Ovary (tissue), 9 donors: ENCODE results near the gene ARMC10. TPM values are rescaled to one million over a fixed set of nuclear protein-coding genes. Genes with fewer than 3 reads are reported as not detected.
A peak's percentile ranks its signal among the peaks of the same experiment; 100 is the strongest.

Experiments
- DNase-seq, 5 donors: peaks; one replicate each; pipeline ENCODE4 v3.0.0-alpha.2; 2019 to 2020
- H3K27ac ChIP-seq, 2 donors: fragments of 200-600 bp; one replicate each; pipeline versions ENCODE4 v1.5.1 to v1.8.0; 2019 to 2022
- H3K27me3 ChIP-seq: fragments of 200-600 bp; one replicate; pipeline ENCODE4 v1.8.0; 2022
- H3K36me3 ChIP-seq: fragments of 200-600 bp; sonication (generic); one replicate; pipeline ENCODE4 v1.5.1; 2019
- H3K4me1 ChIP-seq: one replicate; pipeline ENCODE4 v1.8.1; 2013; ENCODE audit warnings: mild to moderate bottlenecking, moderate library complexity; ENCODE audit not compliant: insufficient read depth
- H3K4me3 ChIP-seq: fragments of 200-600 bp; sonication (generic); one replicate; pipeline ENCODE4 v1.5.1; 2017
- H3K9me3 ChIP-seq, 2 donors: fragments of 200-600 bp in 1 of 2; sonication (generic) in 1 of 2; one replicate each; pipeline versions ENCODE4 v1.5.1 to v1.8.1; 2013 to 2019; ENCODE audit warnings: mild to moderate bottlenecking in 1 of 2, moderate library complexity in 1 of 2
- CTCF ChIP-seq, 3 donors: fragments of 450-650 bp in 2 of 3; fragments of 200-600 bp in 1 of 3; IDR thresholded peaks; one replicate each; pipeline versions ENCODE4 v1.5.1 to v1.8.0; 2016 to 2022; ENCODE audit warnings: antibody characterized with exemption in 3 of 3, mild to moderate bottlenecking in 1 of 3
- EP300 ChIP-seq: sonication (generic); formaldehyde crosslinking; IDR thresholded peaks from one replicate; pipeline ENCODE4 v1.6.1; 2017; ENCODE audit warnings: antibody characterized with exemption
- POLR2A ChIP-seq: fragments of 450-650 bp; IDR thresholded peaks from one replicate; pipeline ENCODE4 v1.6.1; 2017; ENCODE audit warnings: antibody characterized with exemption, mild to moderate bottlenecking, moderate library complexity
- WGBS, 3 donors: extraction: QIAGEN DNeasy Blood & Tissue Kit in 1 of 3; methylation state at CpG; one replicate each; pipeline versions ENCODE4 v1.1.5 to v1.1.7; 2013 to 2017; 5-methylcytosine and 5-hydroxymethylcytosine counted together
- intact Hi-C, 4 donors: fragments of 100-400 bp; cut with DNase I; formaldehyde crosslinking; loops; one replicate each; pipeline versions ENCODE4 v1.11.0 to v1.15.1; 2022 to 2023
- polyA plus RNA-seq, 2 donors: library from polyadenylated mRNA; stranded (reverse); fragments of 200-250 nt in 1 of 2; fragments of 350-450 nt in 1 of 2; fragmentation: Illumina TruSeq in 1 of 2; extraction: RNeasy Lipid Tissue Mini Kit (QIAGEN cat#74804) in 1 of 2; gene quantifications; one replicate each; pipeline ENCODE4 v1.2.3, GENCODE V29; 2013 to 2014
- total RNA-seq, 7 donors: library from RNA; depleted of rRNA in 2 of 7; stranded (reverse); fragments of >200 nt in 2 of 7; fragmentation: NEBNext Ultra II Directional in 3 of 7; extraction: Animal tissue kit (Norgen Biotek cat#: 25700) in 3 of 7; gene quantifications; one replicate each; pipeline versions ENCODE4 v1.1.0 to v1.2.4, GENCODE V29; 2016 to 2023
- donor health status: DM: no; HTN: no; CAD: no; lungs with moderate emphysema.
- donor health status: DM: no; HTN: no; CAD: no.
- donor health status: Bipolar disorder and iron deficiency.
- donor health status: DM: yes; HTN: yes; CAD: no.
- donor health status: DM: no; HTN: no; CAD: no.
- donor health status: DM: yes; HTN: yes; CAD: no.

Gene ARMC10
- total and polyA plus RNA-seq, 9 donors, result 23.6 to 54.0 (median 48.3) TPM

DNA sequence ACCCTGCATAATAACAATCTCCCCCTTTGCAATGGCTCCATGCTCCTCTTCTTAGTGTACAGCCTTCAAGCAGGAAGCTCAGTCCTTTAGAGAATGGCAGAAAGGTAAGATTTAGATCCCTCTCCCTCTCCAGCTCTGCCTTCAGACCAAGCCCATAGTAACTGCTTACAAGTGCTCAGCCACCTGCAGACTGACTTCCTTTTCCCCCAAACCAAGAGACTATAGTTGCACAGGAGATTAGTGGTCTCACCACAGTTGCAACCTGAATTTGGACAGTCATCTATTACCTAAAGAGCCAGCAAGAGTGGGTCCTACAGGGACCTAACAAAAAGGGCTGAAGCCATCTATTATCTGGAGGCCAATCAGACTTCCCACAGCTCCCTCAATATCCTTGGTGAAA lies 16.8 kb upstream of the ARMC10 start:
- H3K9me3 ChIP-seq, result no peaks in the 10 kb centered on the region
- H3K27me3 ChIP-seq, result no peaks in the 10 kb centered on the region
- peaks cover 3% of the 10 kb centered on the region for H3K4me1 ChIP-seq
- no peak for TF ChIP-seq EP300
- TF ChIP-seq CTCF (IDR thresholded peaks at IDR 0.05), result no peak
- TF ChIP-seq POLR2A, result no peak
- H3K27ac ChIP-seq, result no peak overlapping the region
- no peaks in the 10 kb centered on the region for H3K36me3 ChIP-seq
- no peak overlapping the region for H3K4me3 ChIP-seq
- intact Hi-C loops, result loop anchor here in 1 of 4 donors (10.0 kb wide), 1 partner anchor 143 kb away; the partner anchor contains the start of gene LRRC17
- DNase-seq, result no peak

DNA sequence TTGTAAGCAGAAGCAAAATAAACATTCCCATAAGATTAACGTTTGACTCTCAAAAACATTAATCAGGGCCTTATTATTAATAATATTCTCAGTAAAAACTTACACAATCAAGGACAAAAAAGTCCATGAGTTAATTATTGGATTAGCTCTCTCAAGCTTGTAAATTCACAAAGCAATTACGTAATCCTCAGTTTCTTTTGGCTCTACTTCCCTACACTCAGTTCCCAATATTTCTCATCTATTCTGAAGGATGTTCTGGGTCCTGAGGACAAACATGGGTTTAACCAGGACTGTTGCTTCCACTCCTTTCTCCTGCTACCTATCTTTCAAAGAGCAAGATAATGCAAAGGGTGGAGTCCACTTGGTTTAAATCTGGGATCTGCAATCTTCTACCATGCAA lies 15.5 kb upstream of the ARMC10 start:
- H3K4me3 ChIP-seq, result no peak overlapping the region
- no peak overlapping the region for H3K27ac ChIP-seq
- no peaks in the 10 kb centered on the region for H3K27me3 ChIP-seq
- 24 to 34% (median 27%) methylated on average over 2 of the region's 2 CpGs for WGBS, 3 donors
- DNase-seq, result no peak
- H3K4me1 ChIP-seq, result peaks cover 3% of the 10 kb centered on the region
- no peaks in the 10 kb centered on the region for H3K9me3 ChIP-seq
- H3K36me3 ChIP-seq, result no peaks in the 10 kb centered on the region
- intact Hi-C loops, result loop anchor here in 1 of 4 donors (10.0 kb wide), 1 partner anchor 145 kb away; the partner anchor contains the start of gene LRRC17
- TF ChIP-seq EP300 (no peak), POLR2A (no peak), CTCF (IDR thresholded peaks at IDR 0.05) (no peak)

- TF ChIP-seq CTCF (IDR thresholded peaks at IDR 0.05), result no peak
- no peak for TF ChIP-seq POLR2A
- TF ChIP-seq EP300, result no peak
- no peak for DNase-seq
- H3K27ac ChIP-seq, result no peak overlapping the region
- no peak overlapping the region for H3K4me3 ChIP-seq
- no peaks in the 10 kb centered on the region for H3K27me3 ChIP-seq
- intact Hi-C loops, result loop anchor here in 2 of 4 donors (5.0 to 10.0 kb wide), 2 partner anchors 299 to 307 kb away; no protein-coding TSS in a partner anchor
- no peaks in the 10 kb centered on the region for H3K9me3 ChIP-seq
- 92 to 96% (median 93%) methylated on average over 3 of the region's 3 CpGs for WGBS, 3 donors
- no peaks in the 10 kb centered on the region for H3K36me3 ChIP-seq
- H3K4me1 ChIP-seq, result peaks cover 3% of the 10 kb centered on the region
Observed at GRCh38 chr7:103063895-103064294, 11.0 kb upstream of the ARMC10 start.

DNA sequence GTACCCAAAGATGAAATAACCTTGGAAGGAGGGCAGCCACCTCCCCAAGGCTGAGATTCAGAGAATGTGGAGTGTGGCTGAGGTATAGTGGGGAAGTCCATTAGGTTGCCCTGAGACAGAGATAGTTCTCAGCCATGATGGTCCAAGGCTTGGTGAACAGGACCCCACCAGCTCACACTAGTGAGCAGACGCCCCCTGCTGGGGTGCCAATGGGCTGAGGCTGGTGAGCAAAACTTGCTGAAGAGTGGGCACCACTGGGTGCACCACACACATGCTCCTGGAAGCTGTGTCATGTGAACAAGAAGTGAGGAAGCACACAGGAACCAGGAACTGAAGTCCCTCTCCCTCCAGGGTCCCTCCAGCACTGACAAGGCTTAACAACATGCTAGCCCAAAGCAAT lies 9.3 kb upstream of the ARMC10 start:
- H3K36me3 ChIP-seq, result no peaks in the 10 kb centered on the region
- no peak overlapping the region for H3K4me3 ChIP-seq
- WGBS, 3 donors, result 7 to 54% (median 13%) methylated on average over 1 of the region's 1 CpG
- H3K9me3 ChIP-seq, result no peaks in the 10 kb centered on the region
- H3K27ac ChIP-seq, result no peak overlapping the region
- DNase-seq, result peak in 2 of 5 donors; percentile 46 to 49
- no peaks in the 10 kb centered on the region for H3K27me3 ChIP-seq
- TF ChIP-seq EP300 (no peak), CTCF (IDR thresholded peaks at IDR 0.05) (no peak), POLR2A (no peak)
- intact Hi-C loops, result loop anchor here in 1 of 4 donors (10.0 kb wide), 1 partner anchor 301 kb away; no protein-coding TSS in a partner anchor
- H3K4me1 ChIP-seq, result peaks cover 3% of the 10 kb centered on the region
